WI38 (cell line): ENCODE data around the gene AP1S3.

Experiments used
- H3K4me3 ChIP-seq: 2 replicates; pipeline ENCODE4 v1.5.1; 2011; ENCODE audit warnings: low read depth, mild to moderate bottlenecking, control low read depth, low read length
- CTCF ChIP-seq: IDR thresholded peaks from 2 replicates; pipeline ENCODE4 v1.5.1; 2012; ENCODE audit warnings: low read depth, mild to moderate bottlenecking, control low read depth, low read length

The AP1S3 gene

DNA sequence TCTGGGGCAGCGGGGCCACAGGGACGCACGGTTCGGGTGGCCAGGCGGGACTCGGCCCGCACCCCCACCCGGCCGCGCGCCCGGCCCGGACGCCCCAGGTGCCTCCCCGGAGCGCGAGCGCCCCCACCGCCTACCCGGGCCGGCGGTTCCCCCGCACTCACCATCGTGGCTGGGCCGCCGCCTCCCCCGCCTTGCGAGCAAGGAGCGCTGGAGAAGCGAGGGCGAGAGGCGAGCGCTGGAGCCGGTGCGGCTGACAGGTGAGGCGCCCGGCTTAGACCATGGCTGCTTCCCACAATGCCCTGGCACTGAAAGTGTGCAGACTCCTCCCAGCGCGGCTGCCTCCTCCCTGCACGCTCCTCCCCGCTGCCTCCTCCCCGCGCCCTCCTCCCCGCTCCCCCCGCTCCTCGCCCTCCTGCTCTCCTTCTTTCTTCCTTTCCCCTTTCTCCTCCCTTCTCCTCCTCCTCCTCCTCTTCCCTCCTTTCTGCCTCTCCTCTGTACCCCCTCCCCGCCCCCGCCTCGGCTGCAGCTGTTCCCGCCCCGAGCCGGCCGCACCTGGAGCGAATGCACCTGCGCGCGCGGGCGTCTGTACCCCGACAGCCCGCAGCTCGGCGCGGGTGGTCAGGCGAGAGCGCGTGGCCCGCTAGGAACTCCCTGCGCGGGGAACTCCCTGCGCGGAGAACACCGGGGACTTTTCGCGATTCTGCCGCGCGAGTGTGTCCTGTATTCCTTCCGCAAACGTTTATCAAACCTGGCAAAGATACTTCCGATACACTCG is at the start of gene AP1S3:
TSS of gene AP1S3 (minus strand) at position 296 of the 775 bp plus-strand sequence. CDS start at position 164, 132 bp downstream.
- TF ChIP-seq CTCF: no peak
- H3K4me3 ChIP-seq: peak within 1 kb of the TSS; percentile 65

- no peak overlapping the region for H3K4me3 ChIP-seq
- no peak for TF ChIP-seq CTCF
These were observed 49.7 kb upstream of the AP1S3 start for GRCh38 chr2:223887127-223887526.

GRCh38 chr2:223886726-223887125 is 49.3 kb upstream of the AP1S3 start:
- no peak overlapping the region for H3K4me3 ChIP-seq
- TF ChIP-seq CTCF: no peak

DNA sequence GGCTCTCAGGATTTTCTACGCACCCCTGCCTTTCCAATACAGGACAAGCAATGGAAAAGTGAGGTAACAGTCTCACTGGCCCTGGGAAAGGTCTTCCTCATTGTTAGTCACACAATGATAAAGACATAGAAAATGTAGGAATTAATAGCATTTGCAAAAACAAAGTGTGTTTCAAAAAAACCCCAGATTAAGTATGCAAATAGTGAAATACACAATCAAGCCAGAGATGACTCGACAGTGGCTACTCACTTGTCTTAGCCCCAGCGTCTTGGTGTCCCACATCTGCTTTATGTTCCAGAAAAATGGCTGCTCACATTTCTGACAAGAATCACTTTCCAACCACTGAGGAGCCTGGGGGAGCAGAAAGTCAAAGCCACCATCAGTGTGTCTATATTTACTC is 47.0 kb upstream of the AP1S3 start:
- TF ChIP-seq CTCF: no peak
- H3K4me3 ChIP-seq: no peak overlapping the region

DNA sequence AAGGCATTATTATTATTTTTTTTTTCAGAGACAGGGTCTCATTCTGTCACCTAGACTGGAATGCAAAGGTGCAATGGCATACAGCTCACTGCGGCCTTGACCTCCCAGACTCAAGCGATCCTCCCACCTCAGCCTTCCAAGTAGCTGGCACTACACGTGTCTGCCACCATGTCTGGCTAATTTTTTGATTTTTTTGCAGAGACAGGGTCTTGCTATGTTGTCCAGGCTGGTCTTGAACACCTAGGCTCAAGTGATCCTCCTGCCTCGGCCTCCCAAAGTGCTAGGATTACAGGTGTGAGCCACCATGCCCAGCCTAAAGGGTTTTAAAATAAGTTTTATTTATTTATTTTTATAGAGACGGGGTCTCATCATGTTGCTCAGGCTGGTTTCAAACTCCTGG is 45.3 kb upstream of the AP1S3 start:
- TF ChIP-seq CTCF: no peak
- H3K4me3 ChIP-seq: no peak overlapping the region

DNA sequence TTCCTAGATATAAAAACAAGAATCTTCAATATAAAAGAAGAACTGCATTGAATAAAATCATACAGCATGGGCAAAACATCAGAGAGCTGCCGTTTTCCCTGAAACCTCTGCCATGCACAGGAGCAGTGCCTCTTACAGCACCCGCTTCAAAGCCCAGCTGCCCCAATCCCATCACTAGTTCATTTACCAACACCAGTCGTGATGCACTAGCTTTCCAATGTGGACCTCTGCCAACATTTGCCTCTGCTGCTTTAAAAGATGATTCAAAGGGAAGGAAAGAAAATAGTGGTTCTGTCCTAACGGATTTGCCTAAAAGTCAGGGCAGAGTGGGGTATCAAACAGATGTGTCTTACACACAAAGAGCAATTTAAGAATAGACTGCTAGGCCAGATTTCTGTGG is 43.4 kb upstream of the AP1S3 start:
- H3K4me3 ChIP-seq: no peak overlapping the region
- no peak for TF ChIP-seq CTCF

GRCh38 chr2:223877721-223878410 is 40.5 kb upstream of the AP1S3 start:
- TF ChIP-seq CTCF: no peak
- H3K4me3 ChIP-seq: no peak overlapping the region
